H1 (cell line): ENCODE results near the gene EPHA4. TPM values are rescaled to one million over a fixed set of nuclear protein-coding genes. Genes with fewer than 3 reads are reported as not detected.

ENCODE experiments used
- CTCF ChIA-PET: fragments of 300-600 bp; sonication (Branson Sonifier 250); formaldehyde crosslinking; loops from one replicate; lab custom pipeline; 2021; ENCODE audit not compliant: partially characterized antibody; lab: Charles Lee
- POLR2A ChIA-PET: fragments of 300-600 bp; sonication (Branson Sonifier 250); formaldehyde crosslinking; loops from one replicate; lab custom pipeline; 2021; ENCODE audit warnings: inconsistent platforms; ENCODE audit not compliant: partially characterized antibody; lab: Charles Lee
- DNase-seq, 2 experiments: peaks; one replicate each; pipeline versions ENCODE4 v3.0.0 to v3.0.0-alpha.2; 2010 to 2022; ENCODE audit warnings: low spot score in 2 of 2, low read depth in 1 of 2, mixed read lengths in 1 of 2
- FAIRE-seq: peaks from 2 replicates; lab custom pipeline; 2011; peaks lifted over from hg19 to GRCh38; lab: Jason Lieb, UNC
- H2AFZ ChIP-seq: 2 replicates; pipeline ENCODE4 v1.8.1; 2012; ENCODE audit warnings: low read length, inconsistent platforms
- H2AK5ac ChIP-seq: 2 replicates; pipeline ENCODE4 v1.6.1; 2013; ENCODE audit warnings: low read depth, low read length
- H2BK120ac ChIP-seq: replicated peaks from 2 replicates; pipeline ENCODE3; 2013; ENCODE audit warnings: low read depth, low read length, inconsistent platforms
- H2BK12ac ChIP-seq: 2 replicates; pipeline ENCODE4 v1.6.1; 2013; ENCODE audit warnings: low read depth, low read length
- H2BK15ac ChIP-seq: 2 replicates; pipeline ENCODE4 v1.6.1; 2013; ENCODE audit warnings: low read length
- H2BK20ac ChIP-seq: 2 replicates; pipeline ENCODE4 v1.6.1; 2013; ENCODE audit warnings: low read length
- H2BK5ac ChIP-seq: 2 replicates; pipeline ENCODE4 v1.6.1; 2013; ENCODE audit warnings: low read depth, low read length
- H3K14ac ChIP-seq: 2 replicates; pipeline ENCODE4 v1.6.1; 2013; ENCODE audit warnings: inconsistent platforms; ENCODE audit not compliant: insufficient read length
- H3K18ac ChIP-seq: 2 replicates; pipeline ENCODE4 v1.6.1; 2013; ENCODE audit warnings: low read length; ENCODE audit errors: extremely low read depth
- H3K23ac ChIP-seq: 2 replicates; pipeline ENCODE4 v1.6.1; 2013; ENCODE audit warnings: inconsistent platforms; ENCODE audit not compliant: insufficient read length
- H3K23me2 ChIP-seq: 2 replicates; pipeline ENCODE4 v1.6.1; 2013; ENCODE audit warnings: low read depth, low read length
- H3K27ac ChIP-seq: 2 replicates; pipeline ENCODE4 v1.6.1; 2011; ENCODE audit warnings: low read depth, low read length, inconsistent platforms
- H3K27me3 ChIP-seq, 4 experiments: replicated peaks in 1 of 4; 1 replicate in 1 of 4; 2 replicates in 3 of 4; pipeline versions ENCODE4 v1.6.1 to v1.8.1; 2011 to 2013; ENCODE audit warnings: low read length in 3 of 4, mild to moderate bottlenecking in 3 of 4, inconsistent platforms in 2 of 4, mixed read lengths in 2 of 4, moderate library complexity in 1 of 4; ENCODE audit not compliant: control insufficient read depth in 3 of 4, insufficient read depth in 3 of 4; ENCODE audit errors: extremely low read depth in 1 of 4
- H3K36me3 ChIP-seq, 4 experiments: 2 replicates each; pipeline versions ENCODE4 v1.6.1 to v1.8.1; 2011 to 2013; ENCODE audit warnings: mild to moderate bottlenecking in 4 of 4, low read length in 3 of 4, moderate library complexity in 2 of 4, control low read depth in 1 of 4, inconsistent platforms in 1 of 4; ENCODE audit not compliant: insufficient read depth in 4 of 4, control insufficient read depth in 2 of 4
- H3K4ac ChIP-seq: replicated peaks from 2 replicates; pipeline ENCODE3; 2013; ENCODE audit warnings: low read length, low read depth, mixed read lengths, inconsistent platforms; ENCODE audit not compliant: insufficient read length
- H3K4me1 ChIP-seq, 4 experiments: replicated peaks in 1 of 4; 1 replicate in 1 of 4; 2 replicates in 3 of 4; pipeline versions ENCODE4 v1.6.1 to v1.8.1; 2011 to 2013; ENCODE audit warnings: low read length in 3 of 4, inconsistent platforms in 2 of 4, mixed read lengths in 1 of 4; ENCODE audit not compliant: insufficient read depth in 4 of 4, control insufficient read depth in 3 of 4
- H3K4me2 ChIP-seq, 2 experiments: 2 replicates each; pipeline versions ENCODE4 v1.6.1 to v1.8.1; 2011 to 2013; ENCODE audit warnings: low read depth in 2 of 2, low read length in 2 of 2, control low read depth in 1 of 2, inconsistent platforms in 1 of 2, mild to moderate bottlenecking in 1 of 2; ENCODE audit not compliant: insufficient read depth in 1 of 2
- H3K4me3 ChIP-seq, 4 experiments: fragments of 200-600, 300-600 bp in 1 of 4; sonication (generic), shearing (Covaris generic), sonication (Bioruptor Twin) in 1 of 4; 2 replicates each; pipeline versions ENCODE4 v1.5.1 to v1.8.1; 2011 to 2016; ENCODE audit warnings: low read length in 4 of 4, low read depth in 3 of 4, control low read depth in 2 of 4, inconsistent platforms in 2 of 4, mild to moderate bottlenecking in 2 of 4, mixed read lengths in 1 of 4, moderate library complexity in 1 of 4; ENCODE audit not compliant: insufficient read depth in 2 of 4; ENCODE audit errors: extremely low read depth in 1 of 4
- H3K56ac ChIP-seq: replicated peaks from 2 replicates; pipeline ENCODE3; 2013; ENCODE audit warnings: low read depth, mild to moderate bottlenecking, mixed read lengths, low read length, inconsistent platforms; ENCODE audit not compliant: insufficient read length
- H3K79me1 ChIP-seq: 2 replicates; pipeline ENCODE4 v1.6.1; 2013; ENCODE audit warnings: low read depth, low read length, control low read depth
- H3K79me2 ChIP-seq, 2 experiments: 2 replicates each; pipeline versions ENCODE4 v1.6.1 to v1.8.1; 2012 to 2013; ENCODE audit warnings: low read length in 2 of 2, mild to moderate bottlenecking in 2 of 2, inconsistent platforms in 1 of 2; ENCODE audit not compliant: insufficient read depth in 2 of 2, control insufficient read depth in 1 of 2
- H3K9ac ChIP-seq, 4 experiments: replicated peaks in 1 of 4; 1 replicate in 1 of 4; 2 replicates in 3 of 4; pipeline versions ENCODE4 v1.6.1 to v1.8.1; 2011 to 2013; ENCODE audit warnings: low read depth in 3 of 4, low read length in 3 of 4, control low read depth in 2 of 4, mild to moderate bottlenecking in 2 of 4, moderate library complexity in 2 of 4, inconsistent platforms in 1 of 4; ENCODE audit errors: extremely low read depth in 1 of 4
- H3K9me3 ChIP-seq, 2 experiments: 2 replicates each; pipeline versions ENCODE4 v1.6.1 to v1.8.1; 2012 to 2013; ENCODE audit warnings: mild to moderate bottlenecking in 2 of 2, moderate library complexity in 2 of 2, control low read depth in 1 of 2, inconsistent platforms in 1 of 2, low read depth in 1 of 2, low read length in 1 of 2, mixed read lengths in 1 of 2; ENCODE audit not compliant: insufficient read depth in 2 of 2
- H4K20me1 ChIP-seq, 2 experiments: replicated peaks in 1 of 2; 2 replicates each; pipeline versions ENCODE3 to v1.8.1; 2011 to 2013; ENCODE audit warnings: inconsistent platforms in 2 of 2, low read length in 2 of 2, mild to moderate bottlenecking in 1 of 2; ENCODE audit not compliant: insufficient read depth in 2 of 2, control insufficient read depth in 1 of 2
- H4K5ac ChIP-seq: 2 replicates; pipeline ENCODE4 v1.6.1; 2013; ENCODE audit warnings: low read length, low read depth, mixed read lengths, inconsistent platforms; ENCODE audit not compliant: insufficient read length
- H4K8ac ChIP-seq: 2 replicates; pipeline ENCODE4 v1.8.0; 2013; ENCODE audit warnings: mild to moderate bottlenecking, moderate library complexity, low read length, inconsistent platforms; ENCODE audit not compliant: insufficient read depth; ENCODE audit errors: extremely low read depth
- H4K91ac ChIP-seq: replicated peaks from 2 replicates; pipeline ENCODE3; 2013; ENCODE audit warnings: low read length, mixed read lengths, inconsistent platforms; ENCODE audit not compliant: insufficient read length
- BACH1 ChIP-seq: IDR thresholded peaks from 2 replicates; pipeline ENCODE4 v1.6.1; 2012; ENCODE audit warnings: low read length, improper control_type of control experiment
- CBX8 ChIP-seq: fragments of 300-800, 300-1000 bp; sonication (generic); IDR thresholded peaks from 2 replicates; pipeline ENCODE4 v1.7.1; 2016; ENCODE audit warnings: low read depth, low read length, borderline replicate concordance
- CREB1 ChIP-seq: IDR thresholded peaks from 2 replicates; pipeline ENCODE4 v1.6.1; 2012; ENCODE audit warnings: inconsistent platforms
- EGR1 ChIP-seq: IDR thresholded peaks from 2 replicates; pipeline ENCODE4 v1.6.1; 2011; ENCODE audit warnings: low read depth, low read length, borderline replicate concordance
- JUN ChIP-seq: IDR thresholded peaks from 2 replicates; pipeline ENCODE4 v1.6.1; 2011; ENCODE audit warnings: low read depth, mild to moderate bottlenecking, improper control_type of control experiment, low read length
- WGBS, 2 experiments: shearing (Covaris generic) in 1 of 2; methylation state at CpG; one replicate each; pipeline versions ENCODE4 v1.1.6 to v1.1.7; 2013 to 2015; ENCODE audit warnings: low lambda C conversion rate in 2 of 2, mixed read lengths in 2 of 2, inconsistent platforms in 1 of 2, low coverage in 1 of 2, missing lambda C conversion rate in 1 of 2; ENCODE audit not compliant: insufficient replicate concordance in 2 of 2, insufficient coverage in 1 of 2, insufficient read length in 1 of 2; ENCODE audit errors: extremely low coverage in 1 of 2, missing lambda C conversion rate in 1 of 2; 5-methylcytosine and 5-hydroxymethylcytosine counted together
- polyA plus RNA-seq, 7 experiments: library from polyadenylated mRNA; depleted of rRNA in 3 of 7; stranded (reverse) in 5 of 7; unstranded in 2 of 7; fragments of >200 nt in 5 of 7; fragments of 200-250 nt in 2 of 7; gene quantifications; 1 replicate in 5 of 7; 2 replicates in 1 of 7; 4 replicates in 1 of 7; pipeline versions ENCODE4 v1.2.1 to v1.2.3, GENCODE V29; 2011 to 2013; ENCODE audit warnings: missing spikeins in 2 of 7, mixed read lengths in 2 of 7
- total RNA-seq: library from RNA; stranded (reverse); fragmentation: NEBNext Ultra II Directional; extraction: Animal tissue kit (Norgen Biotek cat#: 25700); gene quantifications from 2 replicates; pipeline ENCODE4 v1.2.1, GENCODE V29; 2021

The EPHA4 gene
- total and polyA plus RNA-seq, 2 of the 8 experiments (the other 6 are each of a cell fraction or from before 2014, with no cell fraction given): 4.3 to 5.7 TPM

- H3K4ac ChIP-seq: no peak overlapping the region
- POLR2A ChIA-PET: no interaction called here
- DNase-seq (no peak), FAIRE-seq (no peak)
- no peak overlapping the region for H2BK15ac ChIP-seq
- H3K79me2 ChIP-seq: no peaks in the 10 kb centered on the region
- no peaks in the 10 kb centered on the region for H3K9me3 ChIP-seq
- no peaks in the 10 kb centered on the region for H3K23me2 ChIP-seq
- no peak overlapping the region for H3K23ac ChIP-seq
- H2BK12ac ChIP-seq: no peak overlapping the region
- H3K18ac ChIP-seq: no peak overlapping the region
- H4K91ac ChIP-seq: no peak overlapping the region
- H3K9ac ChIP-seq: no peak overlapping the region
- TF ChIP-seq JUN (no peak), BACH1 (no peak), CBX8 (no peak), CREB1 (no peak), EGR1 (no peak)
- no peak overlapping the region for H4K5ac ChIP-seq
- no peaks in the 10 kb centered on the region for H4K20me1 ChIP-seq
- no peak overlapping the region for H3K14ac ChIP-seq
- H2AK5ac ChIP-seq: no peak overlapping the region
- H3K27ac ChIP-seq: no peak overlapping the region
- H3K79me1 ChIP-seq: no peaks in the 10 kb centered on the region
- no peak overlapping the region for H2BK120ac ChIP-seq
- H2BK5ac ChIP-seq: no peak overlapping the region
- CTCF ChIA-PET: no interaction called here
- H3K4me1 ChIP-seq: no peaks in the 10 kb centered on the region
- H3K4me3 ChIP-seq: no peak overlapping the region
- 87% methylated on average over 1 of the region's 1 CpG; no CpG with 5 or more reads in 1 of the 2 experiments for WGBS, 2 experiments
- H3K27me3 ChIP-seq: no peaks in the 10 kb centered on the region
- no peak overlapping the region for H4K8ac ChIP-seq
- H3K36me3 ChIP-seq: no peaks in the 10 kb centered on the region
- no peak overlapping the region for H3K4me2 ChIP-seq
- no peak overlapping the region for H2BK20ac ChIP-seq
- H3K56ac ChIP-seq: no peak overlapping the region
- no peak overlapping the region for H2AFZ ChIP-seq
Observed at GRCh38 chr2:221385716-221386115, 186.4 kb downstream of the EPHA4 start.
